ENCODE measurements around the gene POPDC3.

- TF ChIP-seq, protein P1, sequence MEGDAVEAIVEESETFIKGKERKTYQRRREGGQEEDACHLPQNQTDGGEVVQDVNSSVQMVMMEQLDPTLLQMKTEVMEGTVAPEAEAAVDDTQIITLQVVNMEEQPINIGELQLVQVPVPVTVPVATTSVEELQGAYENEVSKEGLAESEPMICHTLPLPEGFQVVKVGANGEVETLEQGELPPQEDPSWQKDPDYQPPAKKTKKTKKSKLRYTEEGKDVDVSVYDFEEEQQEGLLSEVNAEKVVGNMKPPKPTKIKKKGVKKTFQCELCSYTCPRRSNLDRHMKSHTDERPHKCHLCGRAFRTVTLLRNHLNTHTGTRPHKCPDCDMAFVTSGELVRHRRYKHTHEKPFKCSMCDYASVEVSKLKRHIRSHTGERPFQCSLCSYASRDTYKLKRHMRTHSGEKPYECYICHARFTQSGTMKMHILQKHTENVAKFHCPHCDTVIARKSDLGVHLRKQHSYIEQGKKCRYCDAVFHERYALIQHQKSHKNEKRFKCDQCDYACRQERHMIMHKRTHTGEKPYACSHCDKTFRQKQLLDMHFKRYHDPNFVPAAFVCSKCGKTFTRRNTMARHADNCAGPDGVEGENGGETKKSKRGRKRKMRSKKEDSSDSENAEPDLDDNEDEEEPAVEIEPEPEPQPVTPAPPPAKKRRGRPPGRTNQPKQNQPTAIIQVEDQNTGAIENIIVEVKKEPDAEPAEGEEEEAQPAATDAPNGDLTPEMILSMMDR (IDR thresholded peaks at IDR 0.05), result no peak
- no peak for TF ChIP-seq EP300 (IDR thresholded peaks at IDR 0.05)
These were observed 32.8 kb upstream of the POPDC3 start for GRCh38 chr6:105212587-105212986.
